ENCODE results near the gene RAB6A. TPM values are rescaled to one million over a fixed set of nuclear protein-coding genes. Genes with fewer than 3 reads are reported as not detected.
"Not testable (repeated sequence)": the region's sequence is repeated elsewhere in the genome, so short reads cannot be mapped to it uniquely, and the experiment has no call there.

Gene RAB6A
- total RNA-seq, 1 experiment from 2014 or later: 121 TPM

GRCh38 chr11:73770811-73771210 is 9.9 kb upstream of the RAB6A start:
- intact Hi-C loops (cut with micrococcal nuclease); RAD21 ChIA-PET (ENCODE audit: low non-redundant PET in 1 of 2, low total read pairs in 2 of 2, uncharacterized antibody in 2 of 2, unreplicated experiment in 2 of 2); ATAC-seq; H2AFZ ChIP-seq (ENCODE audit: low read depth, low read length, poor library complexity, severe bottlenecking); H3K36me3 ChIP-seq (ENCODE audit: control insufficient read depth in 1 of 2, insufficient read depth in 2 of 2, low read length in 2 of 2); H3K4me1 ChIP-seq (ENCODE audit: control insufficient read depth in 1 of 2, insufficient read depth in 2 of 2, low read length in 2 of 2); H3K79me2 ChIP-seq (ENCODE audit: insufficient read depth, low read length); CTCF ChIA-PET; BruUV-seq (replicated peaks); POLR2A ChIA-PET; H3K27me3 ChIP-seq (ENCODE audit: insufficient read depth, low read length); H3K9me2 ChIP-seq (ENCODE audit: insufficient read depth); H4K20me1 ChIP-seq (ENCODE audit: insufficient read depth); H3K9me3 ChIP-seq (ENCODE audit: control insufficient read depth in 1 of 2, insufficient read depth in 1 of 2, low read depth in 1 of 2, low read length in 2 of 2); H3K4me3 ChIP-seq (replicated peaks in 1 of 2; ENCODE audit: low read depth in 1 of 2, low read length in 2 of 2); H3K9ac ChIP-seq (ENCODE audit: low read length); DNase-seq (ENCODE audit: low read depth, low spot score); H3K27ac ChIP-seq (ENCODE audit: low read depth, low read length); H3K4me2 ChIP-seq (ENCODE audit: low read length): not testable (repeated sequence)

- no peak for TF ChIP-seq POLR2AphosphoS5 (IDR thresholded peaks at IDR 0.05; ENCODE audit: low read depth, low read length)
- TF ChIP-seq ATF3 (IDR thresholded peaks at IDR 0.05): no peak
- no peak for TF ChIP-seq MAX (IDR thresholded peaks at IDR 0.05)
- no peak for TF ChIP-seq CBX3 (IDR thresholded peaks at IDR 0.05; ENCODE audit: low read depth)
- TF ChIP-seq EZH2 (IDR thresholded peaks at IDR 0.05): no peak
- no peak for TF ChIP-seq CEBPB (IDR thresholded peaks at IDR 0.05; ENCODE audit: low read depth)
- TF ChIP-seq YY1 (IDR thresholded peaks at IDR 0.05; ENCODE audit: extremely low read depth, insufficient replicate concordance, low read depth, low read length): no peak
- no peak for TF ChIP-seq EZH2phosphoT487 (IDR thresholded peaks at IDR 0.05; ENCODE audit: borderline replicate concordance)
- TF ChIP-seq ZFX (IDR thresholded peaks at IDR 0.05): no peak
- TF ChIP-seq POLR2A (IDR thresholded peaks at IDR 0.05; ENCODE audit: borderline replicate concordance, extremely low read depth, insufficient read depth, insufficient read length): no peak
- POLR2A ChIA-PET: interaction anchor here (5.5 kb wide), 1 partner anchor 11 kb away, joined by 51 read pairs; no protein-coding TSS in a partner anchor
- CTCF ChIA-PET: no interaction called here
- Histone ChIP-seq H3K36me3 (ENCODE audit: control insufficient read depth in 1 of 2, insufficient read depth in 2 of 2, low read length in 2 of 2) (no peaks in the 10 kb centered on the region), H3K79me2 (ENCODE audit: insufficient read depth, low read length) (no peaks in the 10 kb centered on the region), H4K20me1 (ENCODE audit: insufficient read depth) (no peaks in the 10 kb centered on the region), H3K27me3 (ENCODE audit: insufficient read depth, low read length) (no peaks in the 10 kb centered on the region), H2AFZ (ENCODE audit: low read depth, low read length, poor library complexity, severe bottlenecking) (no peak overlapping the region), H3K9me2 (ENCODE audit: insufficient read depth) (no peaks in the 10 kb centered on the region), H3K4me1 (ENCODE audit: control insufficient read depth in 1 of 2, insufficient read depth in 2 of 2, low read length in 2 of 2) (peaks cover 0 to 5% of the 10 kb centered on the region in 2 experiments; a peak in 1 of 4 replicates), H3K9ac (ENCODE audit: low read length) (no peak overlapping the region), H3K4me3 (replicated peaks in 1 of 2; ENCODE audit: low read depth in 1 of 2, low read length in 2 of 2) (no peak overlapping the region), H3K27ac (ENCODE audit: low read depth, low read length) (no peak overlapping the region), H3K9me3 (ENCODE audit: control insufficient read depth in 1 of 2, insufficient read depth in 1 of 2, low read depth in 1 of 2, low read length in 2 of 2) (no peaks in the 10 kb centered on the region), H3K4me2 (ENCODE audit: low read length) (no peak overlapping the region)
- DNase-seq (ENCODE audit: low read depth, low spot score) (no peak), ATAC-seq (no peak)
- RAD21 ChIA-PET (ENCODE audit: low non-redundant PET in 1 of 2, low total read pairs in 2 of 2, uncharacterized antibody in 2 of 2, unreplicated experiment in 2 of 2): no interaction called here
- intact Hi-C loops (cut with micrococcal nuclease): no loop called here
- no TSS peak for BruUV-seq (replicated peaks)
Observed at GRCh38 chr11:73766763-73767162, 5.9 kb upstream of the RAB6A start.
